AG10803 (cell line): ENCODE results near the gene ERRFI1.
A peak's percentile ranks its signal among the peaks of the same experiment; 100 is the strongest.
"Not testable (repeated sequence)": the region's sequence is repeated elsewhere in the genome, so short reads cannot be mapped to it uniquely, and the experiment has no call there.

Experiments
- DNase-seq: peaks from one replicate; pipeline ENCODE4 v3.0.0; 2010; ENCODE audit warnings: low read depth
- H3K4me3 ChIP-seq: 2 replicates; pipeline ENCODE4 v1.5.1; 2011; ENCODE audit warnings: mild to moderate bottlenecking, low read length, control low read depth
- TF ChIP-seq, protein P1 (sequence below): conservative IDR thresholded peaks from 2 replicates; pipeline ENCODE4 v1.5.1; 2011; ENCODE audit warnings: mild to moderate bottlenecking, low read length, control low read depth, inconsistent platforms

Gene ERRFI1, protein sequence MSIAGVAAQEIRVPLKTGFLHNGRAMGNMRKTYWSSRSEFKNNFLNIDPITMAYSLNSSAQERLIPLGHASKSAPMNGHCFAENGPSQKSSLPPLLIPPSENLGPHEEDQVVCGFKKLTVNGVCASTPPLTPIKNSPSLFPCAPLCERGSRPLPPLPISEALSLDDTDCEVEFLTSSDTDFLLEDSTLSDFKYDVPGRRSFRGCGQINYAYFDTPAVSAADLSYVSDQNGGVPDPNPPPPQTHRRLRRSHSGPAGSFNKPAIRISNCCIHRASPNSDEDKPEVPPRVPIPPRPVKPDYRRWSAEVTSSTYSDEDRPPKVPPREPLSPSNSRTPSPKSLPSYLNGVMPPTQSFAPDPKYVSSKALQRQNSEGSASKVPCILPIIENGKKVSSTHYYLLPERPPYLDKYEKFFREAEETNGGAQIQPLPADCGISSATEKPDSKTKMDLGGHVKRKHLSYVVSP

DNA sequence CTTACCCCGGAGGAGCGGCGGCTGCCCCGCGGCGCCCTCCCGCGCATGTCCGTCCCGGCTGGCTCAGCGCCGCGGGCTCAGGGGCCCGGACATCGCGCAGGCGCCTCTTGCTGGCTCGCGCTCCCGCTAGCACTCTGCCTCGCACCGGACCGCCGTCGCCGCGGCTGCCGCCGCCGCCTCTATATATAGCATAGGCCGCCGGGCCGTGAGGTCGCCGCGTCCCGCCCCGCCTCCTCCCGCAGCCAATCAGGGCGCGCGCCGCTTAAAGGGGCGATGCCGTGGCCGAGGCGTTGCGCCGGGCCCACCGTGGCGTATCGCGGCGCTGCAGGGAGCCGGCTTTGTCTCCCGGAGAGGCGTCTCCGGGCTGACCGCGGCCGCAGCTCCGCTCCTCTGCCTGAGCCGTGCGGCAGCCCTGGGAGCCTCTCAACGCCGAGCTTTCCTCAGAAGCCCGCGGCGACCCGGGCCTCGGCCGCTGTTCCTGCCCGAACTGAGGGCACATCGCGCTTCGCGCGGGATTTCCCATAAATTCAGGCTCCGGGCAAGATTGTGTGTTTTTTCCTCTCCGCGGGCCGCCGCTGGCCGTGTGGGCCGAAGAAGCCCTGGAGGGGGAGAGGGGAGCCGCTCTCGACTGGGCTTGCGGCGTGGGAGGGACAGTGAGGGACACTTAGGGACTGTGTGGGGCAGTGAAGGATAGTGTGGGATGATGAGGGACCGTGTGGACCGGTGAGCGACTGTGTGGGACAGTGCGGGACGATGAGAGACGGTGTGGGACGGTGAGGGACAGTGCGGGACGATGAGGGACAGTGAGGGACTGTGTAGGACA lies at the start of gene ERRFI1:
TSS of gene ERRFI1 (minus strand) at position 157 of the 823 bp plus-strand sequence. CDS start 10,690 bp downstream, outside the sequence.
- DNase-seq: peak; percentile 95
- TF ChIP-seq, protein P1, sequence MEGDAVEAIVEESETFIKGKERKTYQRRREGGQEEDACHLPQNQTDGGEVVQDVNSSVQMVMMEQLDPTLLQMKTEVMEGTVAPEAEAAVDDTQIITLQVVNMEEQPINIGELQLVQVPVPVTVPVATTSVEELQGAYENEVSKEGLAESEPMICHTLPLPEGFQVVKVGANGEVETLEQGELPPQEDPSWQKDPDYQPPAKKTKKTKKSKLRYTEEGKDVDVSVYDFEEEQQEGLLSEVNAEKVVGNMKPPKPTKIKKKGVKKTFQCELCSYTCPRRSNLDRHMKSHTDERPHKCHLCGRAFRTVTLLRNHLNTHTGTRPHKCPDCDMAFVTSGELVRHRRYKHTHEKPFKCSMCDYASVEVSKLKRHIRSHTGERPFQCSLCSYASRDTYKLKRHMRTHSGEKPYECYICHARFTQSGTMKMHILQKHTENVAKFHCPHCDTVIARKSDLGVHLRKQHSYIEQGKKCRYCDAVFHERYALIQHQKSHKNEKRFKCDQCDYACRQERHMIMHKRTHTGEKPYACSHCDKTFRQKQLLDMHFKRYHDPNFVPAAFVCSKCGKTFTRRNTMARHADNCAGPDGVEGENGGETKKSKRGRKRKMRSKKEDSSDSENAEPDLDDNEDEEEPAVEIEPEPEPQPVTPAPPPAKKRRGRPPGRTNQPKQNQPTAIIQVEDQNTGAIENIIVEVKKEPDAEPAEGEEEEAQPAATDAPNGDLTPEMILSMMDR: no peak
- peak within 1 kb of the TSS; percentile 78 for H3K4me3 ChIP-seq

DNA sequence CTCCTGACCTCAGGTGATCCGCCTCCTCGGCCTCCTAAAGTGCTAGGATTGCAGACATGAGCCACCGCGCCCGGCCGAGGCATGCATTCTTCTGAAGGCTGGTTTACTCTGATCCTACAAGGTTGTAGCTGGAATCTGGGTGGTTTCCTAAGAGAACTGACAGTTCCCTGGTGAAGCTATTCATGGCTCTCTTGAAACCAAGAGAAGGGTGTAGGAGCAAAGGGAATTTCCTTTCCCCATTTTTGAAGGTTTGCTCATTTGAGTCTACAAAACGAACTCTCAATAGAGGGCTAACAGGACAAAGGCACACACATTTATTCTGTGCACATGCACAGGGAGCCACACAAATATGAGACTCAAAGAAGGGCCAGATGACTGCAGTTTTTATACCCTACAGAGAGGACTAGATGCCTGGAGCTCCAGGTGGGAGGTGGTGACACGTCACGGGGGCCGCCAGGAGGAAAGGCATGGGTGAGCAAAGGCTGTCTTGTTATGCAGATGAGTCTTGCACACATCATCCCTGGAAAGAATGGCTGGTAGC lies 49.5 kb upstream of the ERRFI1 start:
- DNase-seq: peak; percentile 36
- TF ChIP-seq, protein P1: no peak
- no peak overlapping the region for H3K4me3 ChIP-seq

- no peak for DNase-seq
- TF ChIP-seq, protein P1: no peak
- H3K4me3 ChIP-seq: no peak overlapping the region
These were observed 47.2 kb upstream of the ERRFI1 start for GRCh38 chr1:8073112-8073855.

DNA sequence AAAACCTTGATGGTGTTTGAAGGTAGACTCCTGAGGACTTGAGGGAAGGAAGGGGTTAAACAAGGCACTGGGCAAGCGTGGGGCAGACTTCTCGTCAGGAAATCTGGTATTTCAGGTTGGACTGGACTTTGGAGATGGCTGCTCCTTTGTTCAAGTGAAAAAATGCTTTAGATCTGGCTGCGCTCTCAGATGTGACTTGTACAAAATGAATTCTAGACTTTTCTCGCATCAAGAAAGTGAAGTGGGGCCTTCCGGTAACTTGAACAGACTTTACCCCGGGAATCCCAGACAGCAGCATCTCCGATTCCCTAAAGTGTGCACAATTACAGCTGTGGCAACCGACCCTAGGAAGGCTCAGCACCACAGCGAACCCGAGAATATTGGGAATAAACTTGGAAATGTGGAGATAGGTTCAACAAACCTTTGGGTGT lies 44.3 kb upstream of the ERRFI1 start:
- TF ChIP-seq, protein P1: no peak
- DNase-seq: no peak
- H3K4me3 ChIP-seq: no peak overlapping the region

GRCh38 chr1:8069614-8070320 lies 43.7 kb upstream of the ERRFI1 start:
- not testable (repeated sequence) for DNase-seq, H3K4me3 ChIP-seq

GRCh38 chr1:8065369-8065768 lies 39.3 kb upstream of the ERRFI1 start:
- no peak for DNase-seq
- H3K4me3 ChIP-seq: no peak overlapping the region
- TF ChIP-seq, protein P1: no peak
